GM18502 (cell line): Measurements from ENCODE around the gene EIF4E3.

Experiments
- ATAC-seq: cut with Tn5 transposase; IDR thresholded peaks from one replicate; pipeline ENCODE4 v1.9.1; 2021; ENCODE audit warnings: mild to moderate bottlenecking; ENCODE audit not compliant: unreplicated experiment, poor library complexity

Gene EIF4E3

DNA sequence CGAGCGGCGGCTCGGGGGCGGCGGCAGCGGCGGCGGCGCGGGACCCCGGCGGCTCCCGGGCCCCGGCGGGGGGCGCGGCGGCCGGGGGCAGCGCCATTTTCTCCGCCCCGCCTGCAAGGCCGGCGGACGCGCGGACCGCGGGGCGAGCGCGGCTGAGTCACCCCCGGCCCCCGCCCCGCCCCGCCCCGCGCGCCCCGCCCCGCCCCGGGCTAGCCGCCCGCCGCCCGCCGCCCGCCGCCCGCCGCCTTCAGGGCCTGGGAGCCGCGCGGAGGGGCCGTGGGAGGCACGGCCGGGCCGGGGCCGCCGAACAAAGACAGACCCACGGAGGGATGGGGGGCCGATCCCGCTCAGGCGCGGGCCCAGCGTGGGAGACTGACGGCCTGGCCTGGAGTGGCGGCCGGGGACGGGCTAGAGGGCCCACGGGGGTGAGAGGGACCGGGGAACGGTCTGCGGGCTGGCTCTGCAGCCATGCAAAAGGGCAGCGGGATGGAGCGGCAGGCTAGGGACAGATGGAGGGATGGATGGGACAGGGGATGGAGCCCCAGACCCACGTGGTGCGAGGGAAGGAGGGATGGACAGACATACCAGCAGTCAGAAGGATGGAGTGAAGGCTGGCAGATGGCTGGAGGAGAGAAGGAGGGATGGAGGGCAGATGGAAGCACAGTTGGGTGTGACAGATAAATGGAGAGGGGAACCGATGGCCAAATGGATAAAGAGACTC is at the start of gene EIF4E3:
Gene EIF4E3 (minus strand): TSS at position 132 of the 721 bp plus-strand sequence. CDS start 35 bp downstream, at position 97.
- ATAC-seq, result peak; percentile 52

GRCh38 chr3:71771884-71772283 is 46.7 kb upstream of the EIF4E3 start:
- no peak for ATAC-seq

- ATAC-seq, result no peak
Observed at GRCh38 chr3:71771126-71771525, 45.9 kb upstream of the EIF4E3 start.

- no peak for ATAC-seq
Observed at GRCh38 chr3:71763426-71763825, 38.2 kb upstream of the EIF4E3 start.

GRCh38 chr3:71760140-71760539 is 34.9 kb upstream of the EIF4E3 start:
- ATAC-seq, result no peak

GRCh38 chr3:71759401-71759800 is 34.2 kb upstream of the EIF4E3 start:
- ATAC-seq, result no peak

- no peak for ATAC-seq
Observed at GRCh38 chr3:71758091-71758490, 32.9 kb upstream of the EIF4E3 start.

DNA sequence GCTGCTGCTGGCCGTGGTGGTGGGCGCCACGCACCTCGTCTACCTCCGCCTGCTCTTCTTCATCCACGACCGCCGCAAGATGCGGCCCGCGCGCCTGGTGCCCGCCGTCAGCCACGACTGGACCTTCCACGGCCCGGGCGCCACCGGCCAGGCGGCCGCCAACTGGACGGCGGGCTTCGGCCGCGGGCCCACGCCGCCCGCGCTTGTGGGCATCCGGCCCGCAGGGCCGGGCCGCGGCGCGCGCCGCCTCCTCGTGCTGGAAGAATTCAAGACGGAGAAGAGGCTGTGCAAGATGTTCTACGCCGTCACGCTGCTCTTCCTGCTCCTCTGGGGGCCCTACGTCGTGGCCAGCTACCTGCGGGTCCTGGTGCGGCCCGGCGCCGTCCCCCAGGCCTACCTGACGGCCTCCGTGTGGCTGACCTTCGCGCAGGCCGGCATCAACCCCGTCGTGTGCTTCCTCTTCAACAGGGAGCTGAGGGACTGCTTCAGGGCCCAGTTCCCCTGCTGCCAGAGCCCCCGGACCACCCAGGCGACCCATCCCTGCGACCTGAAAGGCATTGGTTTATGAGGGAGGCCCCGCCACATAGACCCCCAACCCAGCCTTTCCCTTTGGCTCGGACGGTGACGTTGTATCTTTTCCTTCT is 29.5 kb upstream of the EIF4E3 start:
- no peak for ATAC-seq

GRCh38 chr3:71753701-71754609 is 28.8 kb upstream of the EIF4E3 start, which contains the start of gene GPR27:
Gene GPR27 (plus strand): TSS chr3:71753855. CDS start chr3:71754050, 195 bp downstream.
- ATAC-seq, result no peak

- ATAC-seq, result no peak
Observed at GRCh38 chr3:71752831-71753700, 27.9 kb upstream of the EIF4E3 start.

DNA sequence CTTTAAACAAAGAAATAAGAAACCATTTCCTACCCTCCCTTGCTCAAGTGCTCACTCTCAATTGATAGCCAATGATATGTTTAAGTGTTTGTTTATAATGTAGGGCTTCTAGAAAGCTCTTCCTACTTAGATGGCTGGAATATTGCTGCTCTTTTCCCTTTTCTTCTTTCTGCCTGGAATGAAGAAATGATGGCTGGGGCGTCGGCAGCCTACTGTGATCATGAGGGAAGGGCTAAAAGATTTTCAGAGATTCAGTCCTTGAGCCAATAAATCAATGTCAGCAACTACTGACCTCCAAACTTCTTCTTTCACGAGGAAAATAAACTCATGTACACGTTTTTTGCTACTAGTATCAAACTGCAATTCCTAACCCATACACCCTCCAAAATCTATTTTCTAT is 26.4 kb upstream of the EIF4E3 start:
- no peak for ATAC-seq

GRCh38 chr3:71744738-71745137 is 19.5 kb upstream of the EIF4E3 start:
- no peak for ATAC-seq

DNA sequence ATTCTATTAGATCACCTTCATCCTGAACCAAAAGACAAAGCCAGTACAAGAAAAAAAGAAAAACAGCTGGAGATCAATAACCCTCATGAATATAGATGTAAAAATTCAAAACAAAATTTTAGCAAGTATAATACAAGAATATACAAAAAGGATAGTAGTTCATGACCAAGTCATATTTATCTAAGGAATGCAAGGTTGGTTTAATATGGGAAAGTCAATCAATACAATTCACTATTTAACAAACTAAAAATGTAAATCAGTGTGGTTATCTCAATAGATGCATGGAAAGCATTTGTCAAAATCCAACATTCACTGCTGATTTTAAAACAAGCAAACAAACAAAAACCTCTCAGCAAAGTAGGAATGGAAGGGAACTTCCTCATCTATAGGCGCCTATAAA is 17.4 kb upstream of the EIF4E3 start:
- no peak for ATAC-seq

- ATAC-seq, result no peak
Observed at GRCh38 chr3:71734881-71735280, 9.7 kb upstream of the EIF4E3 start.

DNA sequence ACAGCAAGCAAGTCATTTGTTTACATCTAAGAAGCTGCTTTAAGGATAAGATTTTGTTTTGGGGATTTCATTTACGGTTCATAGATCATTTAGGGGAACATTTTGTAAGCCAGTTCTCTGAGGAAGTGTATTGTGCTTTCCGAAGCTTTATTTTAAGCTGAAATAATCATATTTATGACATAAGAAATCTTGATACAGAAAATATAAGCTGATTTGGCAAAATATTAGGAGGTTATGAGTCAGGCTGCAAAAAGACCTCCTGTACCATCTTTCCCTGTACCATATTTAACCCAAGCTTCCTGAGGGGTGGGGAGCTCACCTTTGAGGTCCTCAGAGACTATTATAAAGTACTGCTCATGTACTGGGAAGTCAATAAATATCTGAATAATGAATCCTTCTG is 8.1 kb upstream of the EIF4E3 start:
- no peak for ATAC-seq

DNA sequence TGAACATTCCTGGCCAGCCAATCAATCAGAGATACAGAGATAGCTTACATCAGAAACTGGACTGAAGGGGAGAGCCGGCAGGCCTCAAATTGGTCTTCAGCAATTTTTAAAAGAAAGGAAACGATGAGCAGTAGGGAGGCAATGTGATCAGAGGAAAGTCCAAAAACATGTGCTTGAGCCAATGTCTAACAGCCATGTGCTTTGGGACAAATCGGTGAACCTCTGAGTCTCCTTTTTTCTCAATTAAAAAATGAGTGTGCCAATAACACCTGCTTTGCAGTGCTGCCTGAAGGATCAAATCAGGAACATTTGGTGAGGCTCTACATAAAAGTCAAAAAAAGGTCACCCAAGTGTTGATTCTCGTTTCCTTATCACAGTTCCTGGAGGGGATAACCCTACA is 7.4 kb upstream of the EIF4E3 start:
- no peak for ATAC-seq

DNA sequence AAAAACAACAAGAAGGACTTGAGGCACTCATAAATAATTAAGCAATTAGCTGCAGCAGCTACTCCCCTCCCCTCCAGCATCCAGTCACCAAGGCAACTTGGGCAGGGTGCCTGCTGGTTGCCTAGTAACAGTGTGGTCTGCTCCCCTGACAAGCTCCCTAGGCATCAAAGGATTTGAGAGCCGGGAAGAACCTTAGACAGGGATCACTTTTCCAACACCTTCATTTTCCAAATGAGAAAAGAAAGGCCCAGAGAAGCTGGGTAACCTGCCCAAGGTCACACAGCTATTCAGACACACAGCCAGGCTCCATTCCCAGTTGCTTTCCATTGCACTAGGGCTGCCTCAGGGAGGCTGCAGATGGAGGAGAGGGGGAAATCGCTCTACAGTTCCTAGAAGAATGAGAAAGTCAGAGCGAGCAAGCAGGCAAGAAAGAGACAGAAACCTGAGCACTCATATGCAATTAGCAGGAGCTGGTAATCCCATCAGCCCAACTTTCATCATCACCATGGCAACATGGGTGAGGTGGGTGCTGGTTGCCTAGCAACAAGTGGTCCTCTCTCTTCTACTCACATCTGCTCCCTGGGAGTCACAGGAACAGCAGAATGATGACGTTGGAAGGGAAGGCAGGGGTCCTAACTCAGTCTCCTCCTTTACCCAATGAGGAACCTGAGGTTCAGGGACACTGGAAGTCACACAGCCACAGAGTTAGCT is 3.6 kb upstream of the EIF4E3 start:
- no peak for ATAC-seq

DNA sequence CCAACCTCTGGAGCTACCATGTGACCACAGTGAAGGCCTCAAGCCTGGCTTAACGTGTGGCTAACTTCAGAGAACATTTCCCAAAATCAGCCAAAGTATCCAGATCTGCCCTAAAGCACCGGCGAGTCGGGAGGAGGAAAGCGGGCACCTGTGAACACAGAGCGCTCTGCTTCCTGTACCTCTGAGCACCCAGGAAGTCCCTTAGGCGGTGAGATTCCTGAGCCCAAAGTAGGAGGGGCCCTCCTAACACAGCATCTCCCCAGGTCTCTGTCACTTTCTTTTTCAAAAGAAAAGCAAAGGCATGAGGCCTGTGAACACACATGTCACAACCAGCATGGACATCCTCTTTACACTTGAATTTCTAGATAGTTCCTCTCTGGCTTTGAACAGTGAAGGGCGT is 944 bp upstream of the EIF4E3 start:
- no peak for ATAC-seq

DNA sequence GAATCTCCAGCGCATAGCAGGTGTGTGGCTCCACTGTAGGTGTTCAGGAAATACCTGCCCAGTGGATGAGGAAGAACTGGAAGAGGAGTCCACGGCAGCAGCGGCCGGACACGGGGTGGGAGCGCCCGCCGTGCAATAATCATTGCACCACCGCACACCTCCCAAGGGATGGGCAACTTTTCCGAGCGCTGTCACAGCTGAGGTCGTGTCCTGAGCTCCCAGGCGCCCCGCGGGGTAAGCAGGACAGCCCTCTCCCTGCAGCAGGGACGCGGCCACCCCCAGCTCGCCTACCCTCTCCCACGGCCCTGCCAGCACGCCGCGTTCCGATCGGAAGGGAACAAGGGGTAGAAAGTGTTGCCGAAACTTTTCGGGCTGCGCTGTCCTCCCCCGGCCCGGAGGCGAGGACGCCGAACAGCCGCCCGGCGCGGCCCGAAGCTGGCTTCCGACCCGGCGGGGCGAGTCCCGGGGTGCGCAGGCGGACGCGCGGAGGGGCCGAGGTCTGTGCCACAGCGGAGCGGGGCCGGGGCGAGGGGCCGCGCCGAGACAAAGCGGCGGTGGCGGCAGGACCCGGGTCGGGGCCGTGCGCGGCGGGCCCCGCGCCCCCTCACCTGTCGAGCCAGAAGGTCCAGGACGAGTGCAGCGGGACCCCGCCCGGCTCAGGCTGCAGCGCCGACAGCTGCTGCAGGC is 475 bp downstream of the EIF4E3 start:
- ATAC-seq, result peak; percentile 50
